ENCODE measurements around the gene MAPK11.

Gene MAPK11

GRCh38 chr22:50312371-50312770 lies 42.2 kb upstream of the MAPK11 start:
- DNase-seq (ENCODE audit: low read depth in 2 of 2): no peak
- TF ChIP-seq CTCF (IDR thresholded peaks at IDR 0.05; ENCODE audit: low read depth, low read length): no peak
- no peak overlapping the region for H3K4me3 ChIP-seq (replicated peaks in 1 of 2; ENCODE audit: low read depth in 2 of 2, low read length in 2 of 2)

- DNase-seq (ENCODE audit: low read depth in 2 of 2): no peak
- H3K4me3 ChIP-seq (replicated peaks in 1 of 2; ENCODE audit: low read depth in 2 of 2, low read length in 2 of 2): no peak overlapping the region
- no peak for TF ChIP-seq CTCF (IDR thresholded peaks at IDR 0.05; ENCODE audit: low read depth, low read length)
Observed at GRCh38 chr22:50311606-50312351, 41.6 kb upstream of the MAPK11 start.

- DNase-seq (ENCODE audit: low read depth in 2 of 2): no peak
- no peak for TF ChIP-seq CTCF (IDR thresholded peaks at IDR 0.05; ENCODE audit: low read depth, low read length)
- no peak overlapping the region for H3K4me3 ChIP-seq (replicated peaks in 1 of 2; ENCODE audit: low read depth in 2 of 2, low read length in 2 of 2)
Observed at GRCh38 chr22:50310949-50311444, 40.8 kb upstream of the MAPK11 start.

GRCh38 chr22:50310031-50310722 lies 40.0 kb upstream of the MAPK11 start:
- no peak for TF ChIP-seq CTCF (IDR thresholded peaks at IDR 0.05; ENCODE audit: low read depth, low read length)
- no peak for DNase-seq (ENCODE audit: low read depth in 2 of 2)
- no peak overlapping the region for H3K4me3 ChIP-seq (replicated peaks in 1 of 2; ENCODE audit: low read depth in 2 of 2, low read length in 2 of 2)

- TF ChIP-seq CTCF (IDR thresholded peaks at IDR 0.05; ENCODE audit: low read depth, low read length): no peak
- DNase-seq (ENCODE audit: low read depth in 2 of 2): no peak
- H3K4me3 ChIP-seq (replicated peaks in 1 of 2; ENCODE audit: low read depth in 2 of 2, low read length in 2 of 2): no peak overlapping the region
Observed at GRCh38 chr22:50309601-50309991, 39.4 kb upstream of the MAPK11 start.

- no peak overlapping the region for H3K4me3 ChIP-seq (replicated peaks in 1 of 2; ENCODE audit: low read depth in 2 of 2, low read length in 2 of 2)
- TF ChIP-seq CTCF (IDR thresholded peaks at IDR 0.05; ENCODE audit: low read depth, low read length): no peak
- no peak for DNase-seq (ENCODE audit: low read depth in 2 of 2)
Observed at GRCh38 chr22:50308986-50309600, 38.9 kb upstream of the MAPK11 start.
